GM12878 (cell line): ENCODE results near the gene RAMACL.

Source experiments
- CHD1 ChIP-seq: IDR thresholded peaks from 2 replicates; pipeline ENCODE4 v1.6.1; 2012; ENCODE audit warnings: low read depth, low read length, improper control_type of control experiment
- CTCF ChIP-seq, 3 experiments: IDR thresholded peaks in 2 of 3; conservative IDR thresholded peaks in 1 of 3; 2 replicates each; pipeline ENCODE4 v1.5.1; 2011; ENCODE audit warnings: low read depth in 3 of 3, low read length in 3 of 3, mild to moderate bottlenecking in 3 of 3, control low read depth in 2 of 3, moderate library complexity in 2 of 3, inconsistent platforms in 1 of 3, mixed read lengths in 1 of 3; ENCODE audit not compliant: control insufficient read depth in 2 of 3, insufficient read depth in 1 of 3; ENCODE audit errors: extremely low read depth in 1 of 3
- EP300 ChIP-seq, 2 experiments: fragments of 150-350 bp in 1 of 2; IDR thresholded peaks; 2 replicates each; pipeline ENCODE4 v1.6.1; 2011 to 2012; ENCODE audit warnings: low read depth in 2 of 2, low read length in 2 of 2, borderline replicate concordance in 1 of 2, improper control_type of control experiment in 1 of 2, inconsistent platforms in 1 of 2; ENCODE audit not compliant: control insufficient read depth in 1 of 2
- MXI1 ChIP-seq: fragments of 150-350 bp; IDR thresholded peaks from 2 replicates; pipeline ENCODE4 v1.6.1; 2011; ENCODE audit warnings: low read depth, mild to moderate bottlenecking, inconsistent platforms, low read length, improper control_type of control experiment
- POLR2AphosphoS5 ChIP-seq: IDR thresholded peaks from 2 replicates; pipeline ENCODE4 v1.6.1; 2011; ENCODE audit warnings: mild to moderate bottlenecking, low read length, inconsistent platforms
- RCOR1 ChIP-seq: conservative IDR thresholded peaks from 2 replicates; pipeline ENCODE4 v1.6.1; 2012; ENCODE audit warnings: low read depth, low read length, improper control_type of control experiment
- ZBTB11 ChIP-seq: fragments of 450-650 bp; formaldehyde crosslinking; IDR thresholded peaks from 2 replicates; pipeline ENCODE4 v1.5.0; 2022; ENCODE audit warnings: mild to moderate bottlenecking, missing genetic modification characterization

GRCh38 chr6:166559662-166560061 lies 26.8 kb downstream of the RAMACL start:
- no peak for TF ChIP-seq MXI1
- no peak for TF ChIP-seq ZBTB11 (CRISPR knock-in tag)
- TF ChIP-seq EP300 (IDR thresholded peaks at IDR 0.05; ENCODE audit: borderline replicate concordance in 1 of 2, control insufficient read depth in 1 of 2, low read depth in 2 of 2, low read length in 2 of 2): no peak
- no peak for TF ChIP-seq CTCF (IDR thresholded peaks at IDR 0.05 in 2 of 3, conservative IDR thresholded peaks at IDR 0.05 in 1 of 3; ENCODE audit: control insufficient read depth in 2 of 3, extremely low read depth in 1 of 3, insufficient read depth in 1 of 3, low read depth in 3 of 3, low read length in 3 of 3)
- TF ChIP-seq RCOR1: no peak
- TF ChIP-seq POLR2AphosphoS5: no peak
- TF ChIP-seq CHD1: no peak
